IPS-20b (cell line): ENCODE measurements around the gene SLC15A1.

Source experiments
- H3K27ac ChIP-seq: one replicate; pipeline ENCODE4 v1.5.1; 2013; ENCODE audit warnings: low read length
- H3K27me3 ChIP-seq: 2 replicates; pipeline ENCODE4 v1.6.1; 2013; ENCODE audit warnings: mild to moderate bottlenecking, low read length, inconsistent platforms; ENCODE audit not compliant: insufficient read depth
- H3K36me3 ChIP-seq: 2 replicates; pipeline ENCODE4 v1.6.1; 2013; ENCODE audit warnings: low read depth, mild to moderate bottlenecking, inconsistent platforms, low read length, moderate library complexity; ENCODE audit not compliant: insufficient read depth
- H3K4me1 ChIP-seq: 2 replicates; pipeline ENCODE4 v1.6.1; 2013; ENCODE audit warnings: mild to moderate bottlenecking, control low read depth, inconsistent platforms, low read length, moderate library complexity; ENCODE audit not compliant: insufficient read depth
- H3K4me3 ChIP-seq: 2 replicates; pipeline ENCODE4 v1.5.1; 2013; ENCODE audit warnings: mild to moderate bottlenecking, low read length, inconsistent platforms
- H3K9ac ChIP-seq: 2 replicates; pipeline ENCODE4 v1.6.1; 2013; ENCODE audit warnings: low read depth, mild to moderate bottlenecking, inconsistent platforms, low read length, moderate library complexity
- H3K9me3 ChIP-seq: 2 replicates; pipeline ENCODE4 v1.6.1; 2013; ENCODE audit warnings: mild to moderate bottlenecking, low read depth, low read length, inconsistent platforms; ENCODE audit not compliant: insufficient read depth

Gene SLC15A1

DNA sequence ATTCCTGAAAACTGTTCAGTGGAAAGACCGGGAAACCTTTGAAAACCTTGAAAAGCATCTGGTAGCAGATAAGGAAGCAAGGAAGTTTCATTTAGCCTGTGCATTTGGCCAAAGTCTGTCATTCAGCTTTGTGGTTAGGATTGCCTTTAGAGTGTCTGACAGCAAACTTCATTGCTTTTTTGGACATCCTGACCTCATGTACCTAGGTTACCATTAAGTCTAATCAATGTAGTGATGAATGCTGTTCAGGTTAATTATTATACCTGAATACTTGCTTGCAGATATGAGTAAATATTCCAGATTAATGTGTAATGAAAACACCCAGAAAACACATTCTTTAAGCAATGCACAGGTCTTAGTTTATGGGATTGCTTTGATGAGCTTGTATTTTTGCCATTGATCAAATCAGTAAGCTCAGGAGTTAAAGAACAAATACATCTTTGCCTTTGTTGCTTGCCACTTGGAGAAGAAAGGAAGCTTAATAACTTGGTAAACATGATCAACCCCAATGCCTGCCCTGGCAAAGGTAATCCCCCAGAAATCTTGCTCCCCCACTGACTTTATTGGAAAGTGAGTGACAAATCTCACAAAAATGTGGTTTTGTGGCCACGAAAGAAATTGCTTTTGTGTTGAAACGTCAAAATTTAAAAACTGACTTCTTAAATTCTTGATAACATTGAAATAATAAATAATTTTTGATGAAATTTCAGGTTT, 87.4 kb downstream of the SLC15A1 start:
- no peak overlapping the region for H3K27ac ChIP-seq
- H3K9me3 ChIP-seq: no peaks in the 10 kb centered on the region
- no peaks in the 10 kb centered on the region for H3K36me3 ChIP-seq

GRCh38 chr13:98664510-98664909, 88.0 kb downstream of the SLC15A1 start:
- H3K9ac ChIP-seq: no peak overlapping the region
- H3K36me3 ChIP-seq: no peaks in the 10 kb centered on the region
- no peaks in the 10 kb centered on the region for H3K4me1 ChIP-seq
- no peak overlapping the region for H3K4me3 ChIP-seq
- H3K27me3 ChIP-seq: no peaks in the 10 kb centered on the region
- no peak overlapping the region for H3K27ac ChIP-seq
- H3K9me3 ChIP-seq: no peaks in the 10 kb centered on the region

More for the DNA sequence above, 87.4 kb downstream of the SLC15A1 start:
- Histone ChIP-seq H3K4me1 (no peaks in the 10 kb centered on the region), H3K9ac (no peak overlapping the region), H3K4me3 (no peak overlapping the region), H3K27me3 (no peaks in the 10 kb centered on the region)

GRCh38 chr13:98664047-98664446, 88.4 kb downstream of the SLC15A1 start:
- Histone ChIP-seq H3K9me3 (peaks cover under 1% of the 10 kb centered on the region; the same call in 1 of the 2 replicates), H3K36me3 (no peaks in the 10 kb centered on the region), H3K4me3 (no peak overlapping the region), H3K27me3 (no peaks in the 10 kb centered on the region), H3K4me1 (no peaks in the 10 kb centered on the region), H3K9ac (no peak overlapping the region), H3K27ac (no peak overlapping the region)

DNA sequence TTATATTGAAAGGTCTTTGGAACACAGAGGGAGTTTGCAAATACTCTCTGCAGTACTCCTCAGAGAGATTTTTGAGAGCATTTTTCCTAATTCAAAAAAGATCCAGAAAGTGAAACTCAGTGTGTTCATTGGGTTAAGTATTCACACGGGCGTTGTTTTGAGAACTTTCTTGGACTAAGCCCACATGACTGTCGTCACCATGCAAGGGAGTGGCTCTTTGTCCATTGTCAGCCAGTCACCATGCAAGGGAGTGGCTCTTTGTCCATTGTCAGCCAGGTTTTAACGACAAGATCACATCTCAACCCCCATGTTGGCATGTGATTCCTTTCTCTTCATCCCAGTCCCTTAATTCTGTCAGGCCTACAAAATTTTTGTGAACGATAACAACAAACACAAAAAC, 94.3 kb downstream of the SLC15A1 start:
- no peak overlapping the region for H3K9ac ChIP-seq
- no peaks in the 10 kb centered on the region for H3K4me1 ChIP-seq
- H3K9me3 ChIP-seq: peaks cover 5% of the 10 kb centered on the region; the same call in 1 of the 2 replicates
- no peak overlapping the region for H3K27ac ChIP-seq
- no peaks in the 10 kb centered on the region for H3K36me3 ChIP-seq
- no peaks in the 10 kb centered on the region for H3K27me3 ChIP-seq
- no peak overlapping the region for H3K4me3 ChIP-seq

- Histone ChIP-seq H3K9ac (no peak overlapping the region), H3K4me3 (no peak overlapping the region), H3K27ac (no peak overlapping the region), H3K9me3 (peaks cover 5% of the 10 kb centered on the region; the same call in 1 of the 2 replicates), H3K27me3 (no peaks in the 10 kb centered on the region), H3K36me3 (no peaks in the 10 kb centered on the region), H3K4me1 (no peaks in the 10 kb centered on the region)
Observed at GRCh38 chr13:98657506-98658085, 94.9 kb downstream of the SLC15A1 start.

DNA sequence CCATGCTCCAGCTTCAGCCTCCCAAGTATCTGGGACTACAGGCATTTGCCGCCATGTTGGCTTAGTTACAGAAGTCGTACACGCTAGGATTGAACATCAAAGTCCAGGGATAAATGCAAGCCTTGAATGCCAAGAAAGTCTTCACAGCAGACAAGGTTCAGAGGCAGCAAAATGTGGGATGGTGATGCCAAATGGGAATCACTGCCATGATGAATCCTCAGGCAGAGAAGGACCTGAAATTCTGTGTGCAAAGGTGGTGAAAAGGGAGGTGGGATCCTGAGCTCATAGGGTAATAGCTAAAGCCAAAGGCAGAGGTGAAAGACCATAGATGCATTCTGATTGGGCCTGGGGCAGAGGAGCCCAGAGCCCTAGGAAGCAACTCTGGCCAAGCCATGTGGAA, 96.2 kb downstream of the SLC15A1 start:
- Histone ChIP-seq H3K27me3 (no peaks in the 10 kb centered on the region), H3K9ac (no peak overlapping the region), H3K36me3 (no peaks in the 10 kb centered on the region), H3K9me3 (peaks cover 5% of the 10 kb centered on the region; the same call in 1 of the 2 replicates), H3K4me1 (no peaks in the 10 kb centered on the region), H3K27ac (no peak overlapping the region), H3K4me3 (no peak overlapping the region)

DNA sequence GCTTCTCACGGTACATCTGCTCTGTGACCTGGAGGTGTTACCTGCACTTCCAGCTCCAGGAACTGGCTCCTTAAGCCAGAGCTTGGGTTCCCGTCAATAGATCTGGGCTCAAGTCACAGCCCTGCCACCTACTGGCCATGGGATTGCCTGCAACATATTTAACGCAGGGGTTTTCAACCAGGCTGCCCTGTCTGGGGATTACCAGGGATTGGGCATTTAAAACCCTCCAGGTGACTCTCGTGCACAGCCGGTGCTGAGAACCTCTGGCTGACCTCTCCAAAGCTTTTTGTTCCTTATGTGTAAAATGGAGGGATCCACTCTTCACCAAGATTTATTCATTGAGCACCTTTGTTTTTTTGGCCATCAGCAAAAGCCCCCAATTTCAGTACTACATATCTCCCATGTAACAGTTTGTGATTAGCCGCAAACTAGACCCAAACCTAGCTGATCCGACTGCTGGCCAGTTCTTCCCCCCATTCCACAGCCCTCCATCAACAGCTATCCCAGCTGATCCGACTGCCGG, 98.9 kb downstream of the SLC15A1 start:
- no peaks in the 10 kb centered on the region for H3K27me3 ChIP-seq
- H3K4me1 ChIP-seq: no peaks in the 10 kb centered on the region
- H3K9me3 ChIP-seq: no peaks in the 10 kb centered on the region
- no peak overlapping the region for H3K27ac ChIP-seq
- H3K36me3 ChIP-seq: no peaks in the 10 kb centered on the region
- no peak overlapping the region for H3K4me3 ChIP-seq
- H3K9ac ChIP-seq: no peak overlapping the region

DNA sequence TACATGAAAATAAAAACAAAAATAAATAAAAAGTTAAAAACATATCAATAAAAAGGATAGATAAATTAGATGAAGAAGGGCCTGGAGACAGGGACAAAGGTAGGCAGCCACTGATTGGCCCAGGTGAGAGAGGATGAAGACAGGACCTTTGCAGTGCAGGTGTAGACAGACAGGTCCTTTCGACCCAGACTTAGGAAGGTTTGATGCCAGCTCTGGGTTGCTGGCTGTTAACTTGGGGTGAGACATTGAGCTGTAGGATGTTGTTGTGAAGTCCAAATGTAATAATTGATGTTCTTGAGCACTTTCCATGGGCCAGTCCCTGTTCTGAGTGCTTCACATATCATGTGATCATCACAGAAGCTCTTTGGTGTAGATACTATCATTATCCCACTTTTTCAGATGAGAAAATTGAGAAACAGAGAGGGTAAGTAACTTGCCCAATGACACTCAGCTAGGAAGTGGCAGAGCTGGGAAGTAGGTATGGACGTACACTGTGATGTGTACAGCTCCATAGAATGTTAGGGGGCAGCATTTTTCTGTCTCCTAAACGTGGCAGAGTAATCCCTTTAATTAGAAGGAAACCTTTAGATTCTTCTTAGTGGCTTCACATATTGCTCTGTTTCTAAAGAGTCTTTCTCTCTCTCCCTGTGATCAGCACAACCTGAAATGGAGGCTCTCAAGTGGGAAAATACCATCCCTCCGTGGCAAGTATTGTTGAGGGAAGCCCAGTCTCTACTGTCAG, 99.6 kb downstream of the SLC15A1 start:
- Histone ChIP-seq H3K27me3 (no peaks in the 10 kb centered on the region), H3K9me3 (no peaks in the 10 kb centered on the region), H3K27ac (no peak overlapping the region), H3K4me1 (no peaks in the 10 kb centered on the region), H3K9ac (no peak overlapping the region), H3K4me3 (no peak overlapping the region), H3K36me3 (no peaks in the 10 kb centered on the region)

GRCh38 chr13:98652276-98652675, 100.2 kb downstream of the SLC15A1 start:
- no peaks in the 10 kb centered on the region for H3K27me3 ChIP-seq
- no peak overlapping the region for H3K27ac ChIP-seq
- H3K4me3 ChIP-seq: no peak overlapping the region
- no peaks in the 10 kb centered on the region for H3K36me3 ChIP-seq
- no peaks in the 10 kb centered on the region for H3K9me3 ChIP-seq
- no peak overlapping the region for H3K9ac ChIP-seq
- no peaks in the 10 kb centered on the region for H3K4me1 ChIP-seq

DNA sequence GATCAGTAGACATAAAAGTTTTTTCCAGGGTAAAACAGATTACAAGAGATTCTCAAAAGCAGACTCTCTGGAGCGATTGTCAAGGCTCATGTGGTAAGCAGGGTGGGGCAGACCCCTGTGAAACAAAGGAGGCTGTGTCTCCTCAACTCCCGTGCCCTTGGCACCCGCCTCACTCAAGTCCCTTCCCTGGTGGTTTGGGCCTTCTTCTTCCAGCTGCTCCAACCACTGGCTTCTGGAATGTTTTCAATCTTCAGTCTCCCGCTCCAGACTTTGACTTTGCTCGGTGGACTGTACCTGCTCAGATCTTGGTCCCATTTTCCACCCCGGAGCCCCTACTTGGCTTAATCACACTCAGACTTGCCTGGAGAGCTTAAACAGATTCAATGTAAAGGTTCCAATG, 100.7 kb downstream of the SLC15A1 start:
- no peaks in the 10 kb centered on the region for H3K9me3 ChIP-seq
- H3K36me3 ChIP-seq: no peaks in the 10 kb centered on the region
- H3K27me3 ChIP-seq: no peaks in the 10 kb centered on the region
- no peak overlapping the region for H3K27ac ChIP-seq
- H3K4me3 ChIP-seq: no peak overlapping the region
- no peak overlapping the region for H3K9ac ChIP-seq
- no peaks in the 10 kb centered on the region for H3K4me1 ChIP-seq

- no peak overlapping the region for H3K4me3 ChIP-seq
- no peaks in the 10 kb centered on the region for H3K27me3 ChIP-seq
- H3K36me3 ChIP-seq: no peaks in the 10 kb centered on the region
- no peak overlapping the region for H3K27ac ChIP-seq
- no peaks in the 10 kb centered on the region for H3K9me3 ChIP-seq
- no peak overlapping the region for H3K9ac ChIP-seq
- no peaks in the 10 kb centered on the region for H3K4me1 ChIP-seq
Observed at GRCh38 chr13:98650396-98651107, 101.9 kb downstream of the SLC15A1 start.
